HepG2 (cell line): ENCODE results near the gene CDAN1. TPM values are rescaled to one million over a fixed set of nuclear protein-coding genes. Genes with fewer than 3 reads are reported as not detected.

ENCODE experiments used
- DNMT1 ChIP-seq: sonication (generic); formaldehyde crosslinking; IDR thresholded peaks from 2 replicates; pipeline ENCODE4 v1.5.1; 2020; ENCODE audit warnings: mild to moderate bottlenecking, missing genetic modification reagents
- HDAC1 ChIP-seq: sonication (generic); formaldehyde crosslinking; IDR thresholded peaks from 2 replicates; pipeline ENCODE4 v1.5.1; 2020; ENCODE audit warnings: mild to moderate bottlenecking, missing genetic modification reagents
- HMGXB3 ChIP-seq: sonication (generic); formaldehyde crosslinking; IDR thresholded peaks from 2 replicates; pipeline ENCODE4 v1.4.0; 2020; ENCODE audit warnings: missing genetic modification reagents, borderline replicate concordance
- IRF9 ChIP-seq: sonication (generic); formaldehyde crosslinking; IDR thresholded peaks from 2 replicates; pipeline ENCODE4 v1.8.0; 2022; ENCODE audit warnings: missing genetic modification reagents, mild to moderate bottlenecking, borderline replicate concordance
- JUN ChIP-seq: sonication (generic); formaldehyde crosslinking; IDR thresholded peaks from 2 replicates; pipeline ENCODE4 v1.4.0; 2020; ENCODE audit warnings: mild to moderate bottlenecking, missing genetic modification reagents
- PHF21A ChIP-seq: sonication (generic); formaldehyde crosslinking; IDR thresholded peaks from 2 replicates; pipeline ENCODE4 v1.5.0; 2020; ENCODE audit warnings: mild to moderate bottlenecking, missing genetic modification reagents
- RBM39 ChIP-seq: fragments of 200-400 bp; formaldehyde crosslinking; IDR thresholded peaks from one replicate; pipeline ENCODE4 v1.6.1; 2018; ENCODE audit warnings: antibody characterized with exemption, mild to moderate bottlenecking, low read depth, low read length; ENCODE audit not compliant: poor library complexity, severe bottlenecking
- TIGD3 ChIP-seq: sonication (generic); formaldehyde crosslinking; IDR thresholded peaks from 2 replicates; pipeline ENCODE4 v1.5.1; 2020; ENCODE audit warnings: mild to moderate bottlenecking, missing genetic modification reagents, borderline replicate concordance
- ZBTB44 ChIP-seq: sonication (generic); formaldehyde crosslinking; IDR thresholded peaks from 2 replicates; pipeline ENCODE4 v1.4.0; 2020; ENCODE audit warnings: missing genetic modification reagents
- ZNF7 ChIP-seq: IDR thresholded peaks from 2 replicates; pipeline ENCODE4 v1.6.1; 2016; ENCODE audit warnings: missing biosample characterization, missing genetic modification reagents
- ZNF710 ChIP-seq: sonication (generic); formaldehyde crosslinking; IDR thresholded peaks from 2 replicates; pipeline ENCODE4 v1.5.0; 2020; ENCODE audit warnings: mild to moderate bottlenecking, missing genetic modification reagents, borderline replicate concordance
- polyA plus RNA-seq, 8 experiments: library from polyadenylated mRNA; depleted of rRNA in 3 of 8; stranded (reverse) in 7 of 8; unstranded in 1 of 8; fragments of >200 nt; fragmentation: Illumina TruSeq in 4 of 8; extraction: Trizol in 4 of 8; gene quantifications; 2 replicates each; pipeline versions ENCODE4 v1.2.1 to v1.2.3, GENCODE V29; 2011 to 2016; ENCODE audit warnings: low read depth in 4 of 8, missing spikeins in 1 of 8, mixed read lengths in 1 of 8; ENCODE audit not compliant: insufficient read depth in 1 of 8
- total RNA-seq, 5 experiments: library from RNA; depleted of rRNA; stranded (reverse); fragments of >200 nt; fragmentation: Illumina TruSeq; extraction: Trizol; gene quantifications; 2 replicates each; pipeline ENCODE4 v1.2.3, GENCODE V29; 2016; ENCODE audit warnings: low read depth in 1 of 5
- TF ChIP-seq, protein P1 (sequence below): sonication (generic); formaldehyde crosslinking; IDR thresholded peaks from 2 replicates; pipeline ENCODE4 v1.4.0; 2020; ENCODE audit warnings: missing genetic modification reagents
- TF ChIP-seq, protein P2 (sequence below): sonication (generic); formaldehyde crosslinking; conservative IDR thresholded peaks from 2 replicates; pipeline ENCODE4 v1.8.1; 2023; ENCODE audit warnings: missing genetic modification reagents

CDAN1 gene
- total and polyA plus RNA-seq, 2 of the 13 experiments (the other 11 are each of a cell fraction or from before 2014, with no cell fraction given) = 5.0 to 16.1 TPM

GRCh38 chr15:42737529-42738328, 801 bp upstream of the CDAN1 start (continued):
- TF ChIP-seq RBM39 (no peak), ZNF710 (CRISPR knock-in tag) (no peak), ZBTB44 (CRISPR knock-in tag) (no peak), PHF21A (CRISPR knock-in tag) (peak; percentile 8; the same call in 1 of the 2 replicates), IRF9 (CRISPR knock-in tag) (no peak), HMGXB3 (CRISPR knock-in tag) (no peak), JUN (no peak), ZNF7 (CRISPR knock-in tag) (no peak), DNMT1 (CRISPR knock-in tag) (no peak), TIGD3 (CRISPR knock-in tag) (no peak), HDAC1 (CRISPR knock-in tag) (peak; percentile 17)
- TF ChIP-seq, protein P1, sequence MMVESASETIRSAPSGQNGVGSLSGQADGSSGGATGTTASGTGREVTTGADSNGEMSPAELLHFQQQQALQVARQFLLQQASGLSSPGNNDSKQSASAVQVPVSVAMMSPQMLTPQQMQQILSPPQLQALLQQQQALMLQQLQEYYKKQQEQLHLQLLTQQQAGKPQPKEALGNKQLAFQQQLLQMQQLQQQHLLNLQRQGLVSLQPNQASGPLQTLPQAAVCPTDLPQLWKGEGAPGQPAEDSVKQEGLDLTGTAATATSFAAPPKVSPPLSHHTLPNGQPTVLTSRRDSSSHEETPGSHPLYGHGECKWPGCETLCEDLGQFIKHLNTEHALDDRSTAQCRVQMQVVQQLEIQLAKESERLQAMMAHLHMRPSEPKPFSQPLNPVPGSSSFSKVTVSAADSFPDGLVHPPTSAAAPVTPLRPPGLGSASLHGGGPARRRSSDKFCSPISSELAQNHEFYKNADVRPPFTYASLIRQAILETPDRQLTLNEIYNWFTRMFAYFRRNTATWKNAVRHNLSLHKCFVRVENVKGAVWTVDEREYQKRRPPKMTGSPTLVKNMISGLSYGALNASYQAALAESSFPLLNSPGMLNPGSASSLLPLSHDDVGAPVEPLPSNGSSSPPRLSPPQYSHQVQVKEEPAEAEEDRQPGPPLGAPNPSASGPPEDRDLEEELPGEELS = no peak
- TF ChIP-seq, protein P2, sequence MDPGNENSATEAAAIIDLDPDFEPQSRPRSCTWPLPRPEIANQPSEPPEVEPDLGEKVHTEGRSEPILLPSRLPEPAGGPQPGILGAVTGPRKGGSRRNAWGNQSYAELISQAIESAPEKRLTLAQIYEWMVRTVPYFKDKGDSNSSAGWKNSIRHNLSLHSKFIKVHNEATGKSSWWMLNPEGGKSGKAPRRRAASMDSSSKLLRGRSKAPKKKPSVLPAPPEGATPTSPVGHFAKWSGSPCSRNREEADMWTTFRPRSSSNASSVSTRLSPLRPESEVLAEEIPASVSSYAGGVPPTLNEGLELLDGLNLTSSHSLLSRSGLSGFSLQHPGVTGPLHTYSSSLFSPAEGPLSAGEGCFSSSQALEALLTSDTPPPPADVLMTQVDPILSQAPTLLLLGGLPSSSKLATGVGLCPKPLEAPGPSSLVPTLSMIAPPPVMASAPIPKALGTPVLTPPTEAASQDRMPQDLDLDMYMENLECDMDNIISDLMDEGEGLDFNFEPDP (CRISPR knock-in tag) = no peak
